Body of pancreas (tissue), 4 donors: ENCODE data around the gene LHFPL3. TPM values are rescaled to one million over a fixed set of nuclear protein-coding genes. Genes with fewer than 3 reads are reported as not detected.

Source experiments
- ATAC-seq: fragments of 150-250 bp; one replicate; pipeline ENCODE4 v1.9.1; 2016
- DNase-seq, 4 donors: peaks; one replicate each; pipeline ENCODE4 v3.0.0-alpha.2; 2019
- H3K27ac ChIP-seq, 4 donors: fragments of 200-600 bp; sonication (generic); 1 replicate in 3 of 4; 2 replicates in 1 of 4; pipeline versions ENCODE4 v1.5.1 to v1.6.1; 2016 to 2019; ENCODE audit warnings: mild to moderate bottlenecking in 1 of 4, mixed read lengths in 1 of 4, moderate library complexity in 1 of 4
- H3K27me3 ChIP-seq, 2 donors: fragments of 200-600 bp; sonication (generic); one replicate each; pipeline ENCODE4 v1.6.0; 2016; ENCODE audit warnings: mild to moderate bottlenecking in 1 of 2
- H3K36me3 ChIP-seq, 2 donors: fragments of 200-600 bp; sonication (generic); replicated peaks in 1 of 2; 2 replicates each; pipeline ENCODE4 v1.5.1; 2016; ENCODE audit warnings: low read depth in 2 of 2; ENCODE audit not compliant: insufficient read depth in 1 of 2
- H3K4me1 ChIP-seq: fragments of 200-600 bp; sonication (generic); one replicate; pipeline ENCODE4 v1.6.0; 2016
- H3K4me3 ChIP-seq, 2 donors: fragments of 200-600 bp; sonication (generic); 1 replicate in 1 of 2; 2 replicates in 1 of 2; pipeline ENCODE4 v1.5.1; 2016 to 2019
- H3K9me3 ChIP-seq, 3 donors: fragments of 200-600 bp; sonication (generic); 1 replicate in 2 of 3; 2 replicates in 1 of 3; pipeline ENCODE4 v1.5.1; 2016
- CTCF ChIP-seq, 7 experiments: fragments of 450-650 bp in 4 of 7; fragments of 200-600 bp in 3 of 7; sonication (generic) in 3 of 7; IDR thresholded peaks; one replicate each; pipeline ENCODE4 v1.5.1; 2016 to 2019; ENCODE audit warnings: antibody characterized with exemption in 7 of 7
- POLR2A ChIP-seq, 3 donors: fragments of 450-650 bp; IDR thresholded peaks; one replicate each; pipeline ENCODE4 v1.6.1; 2016; ENCODE audit warnings: antibody characterized with exemption in 3 of 3, mild to moderate bottlenecking in 2 of 3
- WGBS, 2 donors: methylation state at CpG; one replicate each; pipeline ENCODE4 v1.1.5; 2017; 5-methylcytosine and 5-hydroxymethylcytosine counted together
- intact Hi-C: fragments of 100-400 bp; cut with DNase I; formaldehyde crosslinking; loops from one replicate; pipeline ENCODE4 v1.15.1; 2023
- total RNA-seq, 2 donors: library from RNA; depleted of rRNA; stranded (reverse); fragments of >200 nt; gene quantifications; one replicate each; pipeline ENCODE4 v1.1.0, GENCODE V29; 2016

The LHFPL3 gene
- total RNA-seq, 2 donors from 2014 or later, result not detected

GRCh38 chr7:104363355-104363754, 35.0 kb downstream of the LHFPL3 start:
- 60 to 74% methylated on average over 5 of the region's 5 CpGs for WGBS, 2 donors
- intact Hi-C loops, result no loop called here
- TF ChIP-seq CTCF (IDR thresholded peaks at IDR 0.05) (no peak), POLR2A (IDR thresholded peaks at IDR 0.05) (no peak)

GRCh38 chr7:104366390-104366789, 38.0 kb downstream of the LHFPL3 start:
- no peaks in the 10 kb centered on the region for H3K27me3 ChIP-seq
- H3K27ac ChIP-seq, result no peak overlapping the region
- ATAC-seq, result no peak
- intact Hi-C loops, result no loop called here
- no peaks in the 10 kb centered on the region for H3K9me3 ChIP-seq
- H3K4me3 ChIP-seq, result no peak overlapping the region
- DNase-seq, result no peak
- 47 to 64% methylated on average over 1 of the region's 1 CpG for WGBS, 2 donors
- TF ChIP-seq POLR2A (IDR thresholded peaks at IDR 0.05) (no peak), CTCF (IDR thresholded peaks at IDR 0.05) (no peak)
- no peaks in the 10 kb centered on the region for H3K36me3 ChIP-seq
- no peaks in the 10 kb centered on the region for H3K4me1 ChIP-seq

More at GRCh38 chr7:104363355-104363754, 35.0 kb downstream of the LHFPL3 start:
- no peak overlapping the region for H3K27ac ChIP-seq
- no peaks in the 10 kb centered on the region for H3K9me3 ChIP-seq
- H3K4me3 ChIP-seq, result no peak overlapping the region
- no peaks in the 10 kb centered on the region for H3K4me1 ChIP-seq
- H3K36me3 ChIP-seq, result no peaks in the 10 kb centered on the region
- no peak for ATAC-seq
- H3K27me3 ChIP-seq, result no peaks in the 10 kb centered on the region
- DNase-seq, result no peak

GRCh38 chr7:104367926-104368325, 39.5 kb downstream of the LHFPL3 start:
- Histone ChIP-seq H3K27me3 (no peaks in the 10 kb centered on the region), H3K36me3 (no peaks in the 10 kb centered on the region), H3K9me3 (no peaks in the 10 kb centered on the region), H3K4me3 (no peak overlapping the region), H3K4me1 (no peaks in the 10 kb centered on the region), H3K27ac (no peak overlapping the region)
- DNase-seq (no peak), ATAC-seq (no peak)
- intact Hi-C loops, result no loop called here
- TF ChIP-seq POLR2A (IDR thresholded peaks at IDR 0.05) (no peak), CTCF (IDR thresholded peaks at IDR 0.05) (no peak)

- no peaks in the 10 kb centered on the region for H3K4me1 ChIP-seq
- DNase-seq, result no peak
- H3K4me3 ChIP-seq, result no peak overlapping the region
- no peaks in the 10 kb centered on the region for H3K36me3 ChIP-seq
- 41 to 43% methylated on average over 4 of the region's 4 CpGs for WGBS, 2 donors
- H3K27me3 ChIP-seq, result no peaks in the 10 kb centered on the region
- no peak for ATAC-seq
- TF ChIP-seq CTCF (IDR thresholded peaks at IDR 0.05) (no peak), POLR2A (IDR thresholded peaks at IDR 0.05) (no peak)
- H3K9me3 ChIP-seq, result no peaks in the 10 kb centered on the region
- H3K27ac ChIP-seq, result no peak overlapping the region
- intact Hi-C loops, result no loop called here
These were observed 43.0 kb downstream of the LHFPL3 start for GRCh38 chr7:104371216-104371979.

- Histone ChIP-seq H3K27ac (no peak overlapping the region), H3K9me3 (no peaks in the 10 kb centered on the region), H3K4me3 (no peak overlapping the region), H3K36me3 (no peaks in the 10 kb centered on the region), H3K4me1 (no peaks in the 10 kb centered on the region), H3K27me3 (no peaks in the 10 kb centered on the region)
- whole genome bisulfite sequencing, 2 donors, result 70 to 73% methylated on average over 5 of the region's 5 CpGs
- DNase-seq, result no peak
- ATAC-seq, result no peak
- TF ChIP-seq CTCF (IDR thresholded peaks at IDR 0.05) (no peak), POLR2A (IDR thresholded peaks at IDR 0.05) (no peak)
- intact Hi-C loops, result no loop called here
These were observed 43.6 kb downstream of the LHFPL3 start for GRCh38 chr7:104371980-104372357.
